ENCODE measurements around the gene PRCC. TPM values are rescaled to one million over a fixed set of nuclear protein-coding genes. Genes with fewer than 3 reads are reported as not detected.

Gene PRCC
- total and polyA plus RNA-seq, 2 of the 13 experiments (the other 11 are each of a cell fraction or from before 2014, with no cell fraction given): 24.2 to 40.5 TPM

GRCh38 chr1:156813750-156814570 lies 46.6 kb downstream of the PRCC start (continued):
- TF ChIP-seq PAXIP1 (CRISPR knock-in tag; conservative IDR thresholded peaks at IDR 0.05) (peak; percentile 52; the same call in 1 of the 2 replicates), PLSCR1 (CRISPR knock-in tag; IDR thresholded peaks at IDR 0.05; ENCODE audit: borderline replicate concordance) (no peak), ZNF256 (CRISPR knock-in tag; conservative IDR thresholded peaks at IDR 0.05) (peak; percentile 87), RXRB (CRISPR knock-in tag; IDR thresholded peaks at IDR 0.05; ENCODE audit: borderline replicate concordance) (peak; percentile 56; the same call in 1 of the 2 replicates), BHLHE40 (IDR thresholded peaks at IDR 0.05; ENCODE audit: low read length) (peak; percentile 35; the same call in 1 of the 2 replicates), ZNF841 (CRISPR knock-in tag; IDR thresholded peaks at IDR 0.05; ENCODE audit: borderline replicate concordance) (no peak), DR1 (CRISPR knock-in tag; IDR thresholded peaks at IDR 0.05) (no peak), ZNF280B (CRISPR knock-in tag; IDR thresholded peaks at IDR 0.05; ENCODE audit: borderline replicate concordance) (peak; percentile 87), ZNF605 (CRISPR knock-in tag; IDR thresholded peaks at IDR 0.05) (peak; percentile 90), ZNF17 (CRISPR knock-in tag; IDR thresholded peaks at IDR 0.05) (no peak), SOX5 (CRISPR knock-in tag; IDR thresholded peaks at IDR 0.05; ENCODE audit: borderline replicate concordance) (peak; percentile 11; the same call in 1 of the 2 replicates), IKZF4 (CRISPR knock-in tag; IDR thresholded peaks at IDR 0.05; ENCODE audit: borderline replicate concordance, low read depth, not compliant biosample characterization) (peak; percentile 96), ZNF660 (CRISPR knock-in tag; IDR thresholded peaks at IDR 0.05; ENCODE audit: borderline replicate concordance, low read depth) (no peak), PITX1 (CRISPR knock-in tag; IDR thresholded peaks at IDR 0.05) (peak; percentile 49; the same call in 1 of the 2 replicates), MAZ (IDR thresholded peaks at IDR 0.05; ENCODE audit: borderline replicate concordance, low read depth, low read length) (no peak), MAZ (CRISPR knock-in tag; IDR thresholded peaks at IDR 0.05; ENCODE audit: low read depth) (peak; percentile 43; the same call in 1 of the 2 replicates)
- TF ChIP-seq, protein P1, sequence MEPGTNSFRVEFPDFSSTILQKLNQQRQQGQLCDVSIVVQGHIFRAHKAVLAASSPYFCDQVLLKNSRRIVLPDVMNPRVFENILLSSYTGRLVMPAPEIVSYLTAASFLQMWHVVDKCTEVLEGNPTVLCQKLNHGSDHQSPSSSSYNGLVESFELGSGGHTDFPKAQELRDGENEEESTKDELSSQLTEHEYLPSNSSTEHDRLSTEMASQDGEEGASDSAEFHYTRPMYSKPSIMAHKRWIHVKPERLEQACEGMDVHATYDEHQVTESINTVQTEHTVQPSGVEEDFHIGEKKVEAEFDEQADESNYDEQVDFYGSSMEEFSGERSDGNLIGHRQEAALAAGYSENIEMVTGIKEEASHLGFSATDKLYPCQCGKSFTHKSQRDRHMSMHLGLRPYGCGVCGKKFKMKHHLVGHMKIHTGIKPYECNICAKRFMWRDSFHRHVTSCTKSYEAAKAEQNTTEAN (CRISPR knock-in tag; conservative IDR thresholded peaks at IDR 0.05): peak; percentile 56; the same call in 1 of the 2 replicates
- TF ChIP-seq, protein P2, sequence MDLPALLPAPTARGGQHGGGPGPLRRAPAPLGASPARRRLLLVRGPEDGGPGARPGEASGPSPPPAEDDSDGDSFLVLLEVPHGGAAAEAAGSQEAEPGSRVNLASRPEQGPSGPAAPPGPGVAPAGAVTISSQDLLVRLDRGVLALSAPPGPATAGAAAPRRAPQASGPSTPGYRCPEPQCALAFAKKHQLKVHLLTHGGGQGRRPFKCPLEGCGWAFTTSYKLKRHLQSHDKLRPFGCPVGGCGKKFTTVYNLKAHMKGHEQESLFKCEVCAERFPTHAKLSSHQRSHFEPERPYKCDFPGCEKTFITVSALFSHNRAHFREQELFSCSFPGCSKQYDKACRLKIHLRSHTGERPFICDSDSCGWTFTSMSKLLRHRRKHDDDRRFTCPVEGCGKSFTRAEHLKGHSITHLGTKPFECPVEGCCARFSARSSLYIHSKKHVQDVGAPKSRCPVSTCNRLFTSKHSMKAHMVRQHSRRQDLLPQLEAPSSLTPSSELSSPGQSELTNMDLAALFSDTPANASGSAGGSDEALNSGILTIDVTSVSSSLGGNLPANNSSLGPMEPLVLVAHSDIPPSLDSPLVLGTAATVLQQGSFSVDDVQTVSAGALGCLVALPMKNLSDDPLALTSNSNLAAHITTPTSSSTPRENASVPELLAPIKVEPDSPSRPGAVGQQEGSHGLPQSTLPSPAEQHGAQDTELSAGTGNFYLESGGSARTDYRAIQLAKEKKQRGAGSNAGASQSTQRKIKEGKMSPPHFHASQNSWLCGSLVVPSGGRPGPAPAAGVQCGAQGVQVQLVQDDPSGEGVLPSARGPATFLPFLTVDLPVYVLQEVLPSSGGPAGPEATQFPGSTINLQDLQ (CRISPR knock-in tag; IDR thresholded peaks at IDR 0.05): no peak
